Heart left ventricle (tissue), 13 donors: ENCODE data around the gene ABCA1.

ENCODE experiments used
- POLR2A ChIP-seq, 2 donors: fragments of 450-650 bp; IDR thresholded peaks; one replicate each; pipeline ENCODE4 v1.6.1; 2017; ENCODE audit warnings: antibody characterized with exemption in 2 of 2, mild to moderate bottlenecking in 2 of 2, moderate library complexity in 2 of 2
- TF ChIP-seq, protein P1 (sequence below), 12 donors: fragments of 200-600 bp; sonication (generic) in 4 of 12; IDR thresholded peaks; one replicate each; pipeline versions ENCODE4 v1.5.0 to v1.8.0; 2018 to 2022; ENCODE audit warnings: antibody characterized with exemption in 12 of 12, mild to moderate bottlenecking in 5 of 12
- donor health status: ischemic (EF 13 %, LVEDD 7.1; RV severe dilation, severe dysfunction).
- donor health status: DM: no; HTN: yes; CAD: no.
- donor health status: DM: no; HTN: no; CAD: no.
- donor health status: ischemic (EF 25% LVEDD 6.9; RV normal size, moderate dysfunction).
- donor health status: ischemic (EF 25% LVEDD 5.7; RV mildly dilated, moderate dysfunction).
- donor health status: ischemic (EF 35%, LVEDD 5.7; RV mildly dilated, moderate dysfunction).
- donor health status: nonischemic (EF 11% LVEDD 7.7; RV severe dilation, severe dysfunction).
- donor health status: DM: yes; HTN: yes; CAD: no.
- donor health status: PGD.
- donor health status: ischemic (EF 29% LVEDD 5.4; RV normal size, mild dysfunction).
- donor health status: nonischemic (EF 23%, LVEDD 6.1; RV moderate dilation, normal function).

DNA sequence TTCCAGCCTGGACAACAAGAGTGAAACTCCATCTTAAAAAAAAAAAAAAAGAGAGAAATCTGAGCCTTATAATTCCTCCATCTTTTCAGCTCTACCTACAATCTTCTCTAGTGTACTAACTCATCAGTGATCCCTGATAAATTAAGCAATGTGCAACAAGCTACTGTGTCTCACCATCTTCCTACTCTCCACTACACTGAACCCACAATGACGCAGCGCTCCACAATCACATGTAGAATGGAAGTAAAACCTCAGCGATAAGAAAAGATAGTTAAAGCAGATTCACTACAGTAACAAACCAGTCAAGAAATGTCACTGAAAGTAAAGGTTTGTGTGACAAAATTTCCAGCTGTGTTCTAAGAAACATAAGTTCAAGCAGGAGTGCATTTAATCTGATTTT lies 13.5 kb downstream of the ABCA1 start:
- TF ChIP-seq, protein P1, sequence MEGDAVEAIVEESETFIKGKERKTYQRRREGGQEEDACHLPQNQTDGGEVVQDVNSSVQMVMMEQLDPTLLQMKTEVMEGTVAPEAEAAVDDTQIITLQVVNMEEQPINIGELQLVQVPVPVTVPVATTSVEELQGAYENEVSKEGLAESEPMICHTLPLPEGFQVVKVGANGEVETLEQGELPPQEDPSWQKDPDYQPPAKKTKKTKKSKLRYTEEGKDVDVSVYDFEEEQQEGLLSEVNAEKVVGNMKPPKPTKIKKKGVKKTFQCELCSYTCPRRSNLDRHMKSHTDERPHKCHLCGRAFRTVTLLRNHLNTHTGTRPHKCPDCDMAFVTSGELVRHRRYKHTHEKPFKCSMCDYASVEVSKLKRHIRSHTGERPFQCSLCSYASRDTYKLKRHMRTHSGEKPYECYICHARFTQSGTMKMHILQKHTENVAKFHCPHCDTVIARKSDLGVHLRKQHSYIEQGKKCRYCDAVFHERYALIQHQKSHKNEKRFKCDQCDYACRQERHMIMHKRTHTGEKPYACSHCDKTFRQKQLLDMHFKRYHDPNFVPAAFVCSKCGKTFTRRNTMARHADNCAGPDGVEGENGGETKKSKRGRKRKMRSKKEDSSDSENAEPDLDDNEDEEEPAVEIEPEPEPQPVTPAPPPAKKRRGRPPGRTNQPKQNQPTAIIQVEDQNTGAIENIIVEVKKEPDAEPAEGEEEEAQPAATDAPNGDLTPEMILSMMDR (IDR thresholded peaks at IDR 0.05): no peak
- TF ChIP-seq POLR2A (IDR thresholded peaks at IDR 0.05): no peak
